ENCODE measurements around the gene GLOD4. TPM values are rescaled to one million over a fixed set of nuclear protein-coding genes. Genes with fewer than 3 reads are reported as not detected.
A peak's percentile ranks its signal among the peaks of the same experiment; 100 is the strongest.
"Not testable (repeated sequence)": the region's sequence is repeated elsewhere in the genome, so short reads cannot be mapped to it uniquely, and the experiment has no call there.

Gene GLOD4
- polyA plus RNA-seq, 3 donors: 113 to 126 (median 123) TPM

GRCh38 chr17:751269-752001 is 30.6 kb downstream of the GLOD4 start:
- peak in 3 of 11 donors; percentile 7 to 12 (median 11) for DNase-seq (ENCODE audit: extremely low read depth in 1 of 11, low read depth in 9 of 11, low spot score in 4 of 11)

- DNase-seq (ENCODE audit: extremely low read depth in 1 of 11, low read depth in 9 of 11, low spot score in 4 of 11): no peak
Measured at GRCh38 chr17:750431-751037, 31.5 kb downstream of the GLOD4 start.

GRCh38 chr17:749359-749758 is 32.7 kb downstream of the GLOD4 start:
- not testable (repeated sequence) for DNase-seq (ENCODE audit: extremely low read depth in 1 of 11, low read depth in 9 of 11, low spot score in 4 of 11)

- DNase-seq (ENCODE audit: extremely low read depth in 1 of 11, low read depth in 9 of 11, low spot score in 4 of 11): not testable (repeated sequence)
Measured at GRCh38 chr17:748604-749003, 33.5 kb downstream of the GLOD4 start.

GRCh38 chr17:746783-747629 is 35.1 kb downstream of the GLOD4 start:
- no peak for DNase-seq (ENCODE audit: extremely low read depth in 1 of 11, low read depth in 9 of 11, low spot score in 4 of 11)

- no peak for DNase-seq (ENCODE audit: extremely low read depth in 1 of 11, low read depth in 9 of 11, low spot score in 4 of 11)
Measured at GRCh38 chr17:746181-746580, 35.9 kb downstream of the GLOD4 start.

GRCh38 chr17:745406-745805 is 36.7 kb downstream of the GLOD4 start:
- no peak for DNase-seq (ENCODE audit: extremely low read depth in 1 of 11, low read depth in 9 of 11, low spot score in 4 of 11)

GRCh38 chr17:744937-745336 is 37.1 kb downstream of the GLOD4 start:
- no peak for DNase-seq (ENCODE audit: extremely low read depth in 1 of 11, low read depth in 9 of 11, low spot score in 4 of 11)

- DNase-seq (ENCODE audit: extremely low read depth in 1 of 11, low read depth in 9 of 11, low spot score in 4 of 11): no peak
Measured at GRCh38 chr17:743139-743538, 38.9 kb downstream of the GLOD4 start.

- no peak for DNase-seq (ENCODE audit: extremely low read depth in 1 of 11, low read depth in 9 of 11, low spot score in 4 of 11)
Measured at GRCh38 chr17:742147-742793, 39.8 kb downstream of the GLOD4 start.

GRCh38 chr17:740240-741017 is 41.7 kb downstream of the GLOD4 start:
- DNase-seq (ENCODE audit: extremely low read depth in 1 of 11, low read depth in 9 of 11, low spot score in 4 of 11): no peak

- DNase-seq (ENCODE audit: extremely low read depth in 1 of 11, low read depth in 9 of 11, low spot score in 4 of 11): no peak
Measured at GRCh38 chr17:737561-738113, 44.4 kb downstream of the GLOD4 start.

- DNase-seq (ENCODE audit: extremely low read depth in 1 of 11, low read depth in 9 of 11, low spot score in 4 of 11): no peak
Measured at GRCh38 chr17:733743-734142, 48.3 kb downstream of the GLOD4 start.

- peak in 2 of 11 donors; percentile 28 for DNase-seq (ENCODE audit: extremely low read depth in 1 of 11, low read depth in 9 of 11, low spot score in 4 of 11)
Measured at GRCh38 chr17:732902-733720, 49.0 kb downstream of the GLOD4 start.

GRCh38 chr17:732067-732901 is 49.8 kb downstream of the GLOD4 start, which contains the start of gene TLCD3A:
Gene TLCD3A (plus strand): TSS chr17:732596. CDS start chr17:732648, 52 bp downstream.
- DNase-seq (ENCODE audit: extremely low read depth in 1 of 11, low read depth in 9 of 11, low spot score in 4 of 11): peak in 3 of 11 donors; percentile 39 to 52 (median 51)

GRCh38 chr17:731644-732066 is 50.4 kb downstream of the GLOD4 start:
- no peak for DNase-seq (ENCODE audit: extremely low read depth in 1 of 11, low read depth in 9 of 11, low spot score in 4 of 11)

- DNase-seq (ENCODE audit: extremely low read depth in 1 of 11, low read depth in 9 of 11, low spot score in 4 of 11): no peak
Measured at GRCh38 chr17:728911-729310, 53.2 kb downstream of the GLOD4 start.

Data from renal cortex interstitium (tissue), 11 donors.